Mammary microvascular endothelial cell (primary cell): Measurements from ENCODE around the gene DLX5. TPM values are rescaled to one million over a fixed set of nuclear protein-coding genes. Genes with fewer than 3 reads are reported as not detected.

Source experiments
- total RNA-seq: library from RNA; depleted of rRNA; stranded (reverse); fragments of >200 nt; gene quantifications from 2 replicates; pipeline ENCODE4 v1.2.3, GENCODE V29; 2015

Gene DLX5
- not detected in 2 replicates for total RNA-seq

GRCh38 chr7:97024209-97025129, at the start of gene DLX5:
Gene DLX5 (minus strand): TSS chr7:97024831. CDS start chr7:97024623, 208 bp downstream.

GRCh38 chr7:97005183-97006054, 19.2 kb downstream of the DLX5 start, which contains the start of gene DLX6:
Gene DLX6 (plus strand): TSS chr7:97005553. CDS start chr7:97005978, 425 bp downstream.

Other genes starting within 250 kb of the DLX5 start
- gene DLX6, start 19.3 kb downstream of the DLX5 start, total RNA-seq, result not detected in 2 replicates
- gene SDHAF3, start 92.9 kb upstream of the DLX5 start, total RNA-seq, result 7.5 and 8.1 TPM in 2 replicates